Ishikawa (cell line): ENCODE measurements around the gene PINK1.

ENCODE experiments used
- CEBPB ChIP-seq: IDR thresholded peaks from 2 replicates; pipeline ENCODE4 v1.6.1; 2012
- EGR1 ChIP-seq: IDR thresholded peaks from 2 replicates; pipeline ENCODE4 v1.6.1; 2012
- EP300 ChIP-seq: IDR thresholded peaks from 2 replicates; pipeline ENCODE4 v1.6.1; 2012; ENCODE audit warnings: borderline replicate concordance
- FOXM1 ChIP-seq: IDR thresholded peaks from 2 replicates; pipeline ENCODE4 v1.6.1; 2012; ENCODE audit warnings: low read depth, borderline replicate concordance
- RAD21 ChIP-seq: IDR thresholded peaks from 2 replicates; pipeline ENCODE4 v1.6.1; 2012; ENCODE audit warnings: low read depth
- TAF1 ChIP-seq: IDR thresholded peaks from 2 replicates; pipeline ENCODE4 v1.6.1; 2012; ENCODE audit warnings: low read depth, mild to moderate bottlenecking
- TCF12 ChIP-seq: IDR thresholded peaks from 2 replicates; pipeline ENCODE4 v1.6.1; 2012; ENCODE audit warnings: low read depth
- TEAD4 ChIP-seq: IDR thresholded peaks from 2 replicates; pipeline ENCODE4 v1.6.1; 2012
- TF ChIP-seq, protein P1 (sequence below): IDR thresholded peaks from 2 replicates; pipeline ENCODE4 v1.6.1; 2012; ENCODE audit warnings: low read depth, mild to moderate bottlenecking

DNA sequence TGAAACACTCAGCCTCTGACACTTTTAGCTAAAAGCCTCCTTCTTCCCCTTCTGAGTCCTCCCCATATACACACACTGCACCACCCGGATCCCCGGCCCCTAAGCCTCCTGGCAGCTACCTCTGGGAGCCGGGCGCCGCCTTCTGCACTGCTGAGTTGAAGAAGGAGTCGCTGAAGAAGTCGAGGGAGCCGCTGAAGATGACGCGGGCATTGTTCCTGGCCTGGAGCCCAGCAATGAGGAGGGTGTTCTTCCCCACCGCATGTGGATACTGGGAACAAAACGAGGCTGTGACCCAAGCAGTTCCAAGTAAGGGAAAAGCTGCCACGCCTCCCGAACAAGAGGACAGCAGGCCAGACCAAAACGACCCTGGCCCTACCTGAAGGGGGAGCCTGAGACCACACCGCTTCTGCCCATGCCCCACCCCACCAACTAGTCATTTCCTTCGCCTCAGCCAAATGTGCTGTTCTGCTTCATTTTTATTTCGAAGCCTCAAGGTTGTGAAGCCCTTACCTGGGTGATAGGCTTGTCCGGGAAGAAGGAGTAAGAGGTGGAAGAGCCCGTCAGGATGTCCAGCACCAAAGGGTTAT is 20.9 kb downstream of the PINK1 start:
- TF ChIP-seq FOXM1 (no peak), TCF12 (no peak), EP300 (no peak), TAF1 (no peak), RAD21 (no peak), CEBPB (no peak), TEAD4 (no peak), EGR1 (no peak)
- TF ChIP-seq, protein P1, sequence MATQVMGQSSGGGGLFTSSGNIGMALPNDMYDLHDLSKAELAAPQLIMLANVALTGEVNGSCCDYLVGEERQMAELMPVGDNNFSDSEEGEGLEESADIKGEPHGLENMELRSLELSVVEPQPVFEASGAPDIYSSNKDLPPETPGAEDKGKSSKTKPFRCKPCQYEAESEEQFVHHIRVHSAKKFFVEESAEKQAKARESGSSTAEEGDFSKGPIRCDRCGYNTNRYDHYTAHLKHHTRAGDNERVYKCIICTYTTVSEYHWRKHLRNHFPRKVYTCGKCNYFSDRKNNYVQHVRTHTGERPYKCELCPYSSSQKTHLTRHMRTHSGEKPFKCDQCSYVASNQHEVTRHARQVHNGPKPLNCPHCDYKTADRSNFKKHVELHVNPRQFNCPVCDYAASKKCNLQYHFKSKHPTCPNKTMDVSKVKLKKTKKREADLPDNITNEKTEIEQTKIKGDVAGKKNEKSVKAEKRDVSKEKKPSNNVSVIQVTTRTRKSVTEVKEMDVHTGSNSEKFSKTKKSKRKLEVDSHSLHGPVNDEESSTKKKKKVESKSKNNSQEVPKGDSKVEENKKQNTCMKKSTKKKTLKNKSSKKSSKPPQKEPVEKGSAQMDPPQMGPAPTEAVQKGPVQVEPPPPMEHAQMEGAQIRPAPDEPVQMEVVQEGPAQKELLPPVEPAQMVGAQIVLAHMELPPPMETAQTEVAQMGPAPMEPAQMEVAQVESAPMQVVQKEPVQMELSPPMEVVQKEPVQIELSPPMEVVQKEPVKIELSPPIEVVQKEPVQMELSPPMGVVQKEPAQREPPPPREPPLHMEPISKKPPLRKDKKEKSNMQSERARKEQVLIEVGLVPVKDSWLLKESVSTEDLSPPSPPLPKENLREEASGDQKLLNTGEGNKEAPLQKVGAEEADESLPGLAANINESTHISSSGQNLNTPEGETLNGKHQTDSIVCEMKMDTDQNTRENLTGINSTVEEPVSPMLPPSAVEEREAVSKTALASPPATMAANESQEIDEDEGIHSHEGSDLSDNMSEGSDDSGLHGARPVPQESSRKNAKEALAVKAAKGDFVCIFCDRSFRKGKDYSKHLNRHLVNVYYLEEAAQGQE, result no peak
